NB4 (cell line): ENCODE results near the gene LAMA5.

Source experiments
- CTCF ChIP-seq: IDR thresholded peaks from one replicate; pipeline ENCODE4 v1.5.1; 2012; ENCODE audit warnings: low read depth, low read length
- MYC ChIP-seq: IDR thresholded peaks from 2 replicates; pipeline ENCODE4 v1.6.1; 2011; ENCODE audit warnings: low read depth, low read length

DNA sequence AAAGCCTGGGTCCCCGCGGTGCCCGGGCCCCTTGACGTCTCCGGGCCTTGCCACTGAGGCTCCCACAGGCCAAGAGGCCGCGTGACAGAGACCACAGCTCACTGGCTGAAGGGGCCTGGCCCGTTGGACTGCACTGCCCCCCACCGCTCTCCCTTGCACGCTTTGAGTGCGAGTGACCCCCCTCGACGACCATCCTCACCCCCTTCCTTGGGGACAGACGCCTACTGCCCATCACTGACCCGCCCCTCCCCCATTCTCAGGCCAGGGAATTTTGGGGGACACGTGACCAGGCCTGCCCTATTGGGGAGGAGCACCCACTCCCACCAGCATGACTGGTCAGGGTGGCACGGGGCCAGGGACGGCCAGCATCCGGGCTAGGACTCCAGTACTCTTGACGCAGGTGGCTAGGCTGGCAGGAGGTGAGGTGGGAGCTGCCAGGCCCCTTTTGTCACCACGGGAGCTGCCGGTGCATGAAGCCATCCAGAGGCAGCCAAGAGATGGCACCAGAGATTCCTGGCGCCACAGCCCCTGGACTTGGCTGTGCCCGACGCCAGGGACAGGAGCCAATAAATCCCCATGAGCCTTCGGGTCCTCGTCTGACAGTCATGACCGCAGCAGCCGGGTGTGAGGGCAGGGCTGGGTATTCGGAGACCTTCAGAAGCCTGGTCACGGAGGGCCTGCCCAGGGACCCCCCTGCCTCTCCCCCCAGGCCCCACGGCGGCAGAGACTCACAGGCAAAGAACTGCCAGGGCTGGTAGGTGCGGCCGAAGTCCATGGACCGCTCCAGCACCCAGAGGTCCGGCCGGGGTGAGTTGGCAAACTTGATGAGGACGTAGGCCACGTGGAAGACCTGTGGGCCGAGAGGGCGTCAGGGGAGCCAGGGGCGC, 14.5 kb downstream of the LAMA5 start:
- TF ChIP-seq CTCF (no peak), MYC (no peak)
